Colonic mucosa (tissue), 4 donors: ENCODE results near the gene SPTBN1. TPM values are rescaled to one million over a fixed set of nuclear protein-coding genes. Genes with fewer than 3 reads are reported as not detected.

Experiments
- DNase-seq: peaks from one replicate; pipeline ENCODE4 v3.0.0-alpha.2; 2020
- H3K27ac ChIP-seq: fragments of 200-600 bp; one replicate; pipeline ENCODE4 v1.8.0; 2021
- H3K27me3 ChIP-seq: fragments of 200-600 bp; one replicate; pipeline ENCODE4 v1.8.0; 2021
- H3K36me3 ChIP-seq: fragments of 200-600 bp; one replicate; pipeline ENCODE4 v1.8.0; 2021
- H3K4me1 ChIP-seq: fragments of 200-600 bp; one replicate; pipeline ENCODE4 v1.8.0; 2021; ENCODE audit warnings: mild to moderate bottlenecking
- H3K4me3 ChIP-seq: fragments of 200-600 bp; one replicate; pipeline ENCODE4 v1.8.0; 2021
- H3K9ac ChIP-seq, 2 donors: one replicate each; pipeline ENCODE4 v1.7.0; 2013; ENCODE audit warnings: control low read depth in 2 of 2, low read depth in 2 of 2, low read length in 2 of 2
- H3K9me3 ChIP-seq: fragments of 200-600 bp; one replicate; pipeline ENCODE4 v1.8.0; 2021
- CTCF ChIP-seq: fragments of 200-600 bp; IDR thresholded peaks from one replicate; pipeline ENCODE4 v1.8.0; 2022; ENCODE audit warnings: antibody characterized with exemption, mild to moderate bottlenecking
- intact Hi-C: fragments of 100-400 bp; cut with DNase I; formaldehyde crosslinking; loops from one replicate; pipeline ENCODE4 v1.14.1; 2022
- total RNA-seq, 2 donors: library from RNA; stranded (reverse); fragmentation: NEBNext Ultra II Directional in 1 of 2; extraction: Animal tissue kit (Norgen Biotek cat#: 25700) in 1 of 2; gene quantifications; one replicate each; pipeline ENCODE4 v1.2.1, GENCODE V29; 2021
- donor health status: healthy.
- donor health status: DM: no; HTN: no; CAD: no.
- donor health status: DM: no; HTN: no; CAD: no.

The SPTBN1 gene
- total RNA-seq, 2 donors from 2014 or later: 325 to 338 TPM

DNA sequence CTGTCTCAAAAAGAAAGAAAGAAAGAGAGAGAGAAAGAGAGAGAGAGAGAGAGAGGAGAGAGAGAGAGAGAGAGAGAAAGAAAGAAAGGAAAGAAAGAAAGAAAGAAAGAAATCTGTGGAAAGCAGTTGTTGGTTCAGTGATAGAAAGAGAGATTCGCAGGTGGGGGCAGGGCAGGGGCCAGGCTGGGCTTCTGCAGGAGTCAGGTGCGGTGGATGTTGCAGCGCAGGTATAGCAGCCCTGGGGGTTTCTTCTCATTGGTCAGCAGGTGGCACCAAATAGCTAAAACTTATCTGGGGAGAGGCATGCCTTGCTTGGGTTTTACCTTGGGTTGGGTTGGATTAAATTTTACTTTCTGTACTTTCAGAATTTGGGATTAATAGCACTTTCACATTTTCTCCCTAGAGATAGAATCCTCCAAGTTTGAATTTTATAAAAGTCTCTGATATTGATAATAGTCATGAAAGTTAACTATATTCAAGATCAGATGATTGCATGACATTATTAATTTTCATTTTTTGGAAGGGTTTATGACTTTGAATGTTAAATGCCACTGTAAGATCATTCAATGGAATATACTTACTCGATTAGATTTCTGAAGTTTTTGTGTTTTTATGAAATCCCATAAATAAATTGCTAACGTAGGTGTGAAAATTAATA is 66.6 kb downstream of the SPTBN1 start:
- Histone ChIP-seq H3K27me3 (no peaks in the 10 kb centered on the region), H3K9me3 (no peaks in the 10 kb centered on the region), H3K4me1 (no peaks in the 10 kb centered on the region), H3K36me3 (no peaks in the 10 kb centered on the region), H3K4me3 (no peak overlapping the region), H3K9ac (peak overlapping the region in 1 of 2 donors; percentile 38), H3K27ac (no peak overlapping the region)
- TF ChIP-seq CTCF: peak; percentile 62
- DNase-seq: peak; percentile 83
- intact Hi-C loops: loop anchor here (5.0 to 10.0 kb wide), 3 partner anchors 102 to 185 kb away; no protein-coding TSS in a partner anchor

DNA sequence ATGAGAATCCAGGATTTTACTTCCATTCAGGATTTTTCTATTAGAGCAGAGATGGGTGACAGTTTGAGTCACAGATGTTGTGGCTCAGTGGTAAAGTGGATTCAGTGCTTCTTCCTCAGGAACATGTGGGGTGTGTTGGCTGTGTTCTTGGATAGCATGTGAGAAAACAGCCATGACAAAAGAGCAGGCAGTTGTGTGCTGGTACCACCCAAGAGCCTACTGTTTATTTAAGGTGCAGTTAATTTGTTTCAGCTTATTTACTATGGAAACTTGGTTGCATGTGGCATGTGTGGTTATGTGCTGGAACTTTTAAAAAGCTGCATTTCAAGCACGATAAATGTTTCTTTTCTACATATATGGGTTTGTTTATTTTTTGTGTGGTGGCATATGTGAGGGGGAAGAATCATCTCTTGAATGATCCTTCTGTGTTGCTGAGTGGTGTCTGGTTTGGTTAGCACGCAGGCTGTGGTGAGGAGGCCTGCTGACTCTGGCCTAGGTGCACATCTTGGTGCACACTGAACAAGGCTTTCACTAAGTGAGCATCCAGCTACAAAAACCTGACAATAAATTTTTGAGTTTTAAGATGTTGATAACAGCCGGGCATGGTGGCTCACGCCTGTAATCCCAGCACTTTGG is 67.3 kb downstream of the SPTBN1 start:
- no peak for TF ChIP-seq CTCF
- Histone ChIP-seq H3K9ac (peak overlapping the region in 1 of 2 donors; percentile 38), H3K4me1 (no peaks in the 10 kb centered on the region), H3K9me3 (no peaks in the 10 kb centered on the region), H3K4me3 (no peak overlapping the region), H3K27me3 (no peaks in the 10 kb centered on the region), H3K36me3 (no peaks in the 10 kb centered on the region), H3K27ac (no peak overlapping the region)
- intact Hi-C loops: loop anchor here (5.0 to 10.0 kb wide), 3 partner anchors 101 to 184 kb away; no protein-coding TSS in a partner anchor
- DNase-seq: no peak

DNA sequence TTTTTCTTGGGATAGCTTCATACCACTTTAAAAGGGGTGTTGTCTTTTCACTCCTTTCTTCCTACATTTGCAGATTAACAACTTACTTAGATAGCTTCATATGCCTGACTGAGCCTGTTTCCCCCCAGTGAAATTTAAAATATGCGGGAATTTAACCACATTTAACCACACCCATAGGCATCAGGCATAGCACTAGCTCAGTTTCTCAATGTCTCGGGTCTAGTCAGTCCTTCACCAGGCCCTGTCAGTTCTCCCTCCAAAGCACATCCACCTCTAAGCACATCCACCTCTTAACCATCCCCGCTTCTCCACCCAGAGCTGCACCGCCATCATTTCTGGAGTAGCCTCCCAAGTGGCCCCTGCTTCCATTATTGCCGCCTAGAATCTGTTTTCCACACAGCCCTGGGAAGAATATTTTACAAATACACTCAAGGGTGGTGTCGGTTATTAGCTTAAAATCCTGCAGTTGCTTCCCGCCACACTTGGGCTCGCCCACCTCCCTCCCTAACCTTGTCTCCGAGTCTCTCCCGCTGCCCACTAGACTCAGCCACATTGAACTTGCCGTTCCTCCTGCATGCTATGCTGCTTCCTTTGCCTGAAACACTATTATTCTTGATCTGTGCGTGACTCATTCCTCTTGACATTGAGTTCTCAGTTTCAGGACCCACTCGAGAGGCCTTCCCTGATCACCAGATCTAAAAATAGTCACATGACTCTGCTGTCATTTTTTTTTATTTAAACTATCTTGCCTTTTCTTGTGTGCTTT is 68.3 kb downstream of the SPTBN1 start:
- TF ChIP-seq CTCF: no peak
- no peak for DNase-seq
- H3K9me3 ChIP-seq: no peaks in the 10 kb centered on the region
- H3K27ac ChIP-seq: peak overlapping the region; percentile 13
- no peak overlapping the region for H3K4me3 ChIP-seq
- H3K36me3 ChIP-seq: no peaks in the 10 kb centered on the region
- no peak overlapping the region for H3K9ac ChIP-seq
- intact Hi-C loops: loop anchor here (5.0 to 10.0 kb wide), 3 partner anchors 100 to 183 kb away; no protein-coding TSS in a partner anchor
- no peaks in the 10 kb centered on the region for H3K4me1 ChIP-seq
- H3K27me3 ChIP-seq: no peaks in the 10 kb centered on the region

GRCh38 chr2:54525321-54525720 is 69.2 kb downstream of the SPTBN1 start:
- no peaks in the 10 kb centered on the region for H3K9me3 ChIP-seq
- peak overlapping the region; percentile 13 for H3K27ac ChIP-seq
- no peaks in the 10 kb centered on the region for H3K36me3 ChIP-seq
- H3K27me3 ChIP-seq: no peaks in the 10 kb centered on the region
- no peak for DNase-seq
- no peak for TF ChIP-seq CTCF
- H3K4me3 ChIP-seq: no peak overlapping the region
- intact Hi-C loops: loop anchor here (10.0 kb wide), 2 partner anchors 99 to 129 kb away; no protein-coding TSS in a partner anchor
- H3K4me1 ChIP-seq: no peaks in the 10 kb centered on the region
- H3K9ac ChIP-seq: no peak overlapping the region

GRCh38 chr2:54526226-54526879 is 70.2 kb downstream of the SPTBN1 start:
- H3K9ac ChIP-seq: no peak overlapping the region
- no peaks in the 10 kb centered on the region for H3K36me3 ChIP-seq
- DNase-seq: no peak
- intact Hi-C loops: loop anchor here (10.0 kb wide), 2 partner anchors 98 to 128 kb away; no protein-coding TSS in a partner anchor
- no peaks in the 10 kb centered on the region for H3K9me3 ChIP-seq
- H3K4me3 ChIP-seq: no peak overlapping the region
- no peaks in the 10 kb centered on the region for H3K4me1 ChIP-seq
- H3K27ac ChIP-seq: no peak overlapping the region
- no peaks in the 10 kb centered on the region for H3K27me3 ChIP-seq
- no peak for TF ChIP-seq CTCF
